Mucosa of gallbladder (tissue), 1 donor: ENCODE data around the gene TENM4. TPM values are rescaled to one million over a fixed set of nuclear protein-coding genes. Genes with fewer than 3 reads are reported as not detected.
A peak's percentile ranks its signal among the peaks of the same experiment; 100 is the strongest.
"Not testable (repeated sequence)": the region's sequence is repeated elsewhere in the genome, so short reads cannot be mapped to it uniquely, and the experiment has no call there.

ENCODE experiments used
- DNase-seq: peaks from one replicate; pipeline ENCODE4 v3.0.0-alpha.2; 2020; ENCODE audit warnings: low spot score
- total RNA-seq: library from RNA; stranded (reverse); gene quantifications from one replicate; pipeline ENCODE4 v1.2.1, GENCODE V29; 2021
- donor health status: DM: no; HTN: no; CAD: no.

The TENM4 gene
- total RNA-seq, 1 donor from 2014 or later = 8.4 TPM

DNA sequence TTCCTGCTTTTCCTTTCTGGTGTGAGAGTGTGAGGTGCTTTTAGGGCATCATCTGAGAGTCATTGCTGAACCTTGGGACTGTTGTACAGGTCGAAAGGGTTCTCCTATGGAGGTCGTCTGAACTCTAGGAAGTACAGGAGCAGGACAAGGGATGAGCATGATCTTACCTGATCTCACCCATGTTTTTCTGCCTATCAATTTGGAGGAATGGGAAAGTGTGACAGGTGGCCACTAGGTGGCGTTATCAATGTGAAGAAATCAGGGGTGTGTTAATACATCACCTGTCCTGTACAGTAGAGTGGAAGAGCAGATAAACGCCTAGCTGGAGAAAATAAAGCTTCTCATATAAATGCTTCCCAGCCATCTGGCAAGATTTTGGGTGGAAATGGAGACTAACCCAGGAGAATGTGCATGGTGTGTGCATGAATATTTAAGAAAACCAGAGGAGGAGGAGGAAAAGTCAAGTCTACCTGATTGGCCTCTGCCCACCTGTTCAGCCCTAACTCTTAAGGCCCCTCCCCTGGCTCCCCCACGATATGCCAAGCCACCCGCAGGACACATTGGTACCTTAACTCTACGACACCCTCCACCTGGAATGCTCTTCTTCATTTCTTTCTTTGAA, 794.2 kb downstream of the TENM4 start:
- DNase-seq = peak; percentile 56

DNA sequence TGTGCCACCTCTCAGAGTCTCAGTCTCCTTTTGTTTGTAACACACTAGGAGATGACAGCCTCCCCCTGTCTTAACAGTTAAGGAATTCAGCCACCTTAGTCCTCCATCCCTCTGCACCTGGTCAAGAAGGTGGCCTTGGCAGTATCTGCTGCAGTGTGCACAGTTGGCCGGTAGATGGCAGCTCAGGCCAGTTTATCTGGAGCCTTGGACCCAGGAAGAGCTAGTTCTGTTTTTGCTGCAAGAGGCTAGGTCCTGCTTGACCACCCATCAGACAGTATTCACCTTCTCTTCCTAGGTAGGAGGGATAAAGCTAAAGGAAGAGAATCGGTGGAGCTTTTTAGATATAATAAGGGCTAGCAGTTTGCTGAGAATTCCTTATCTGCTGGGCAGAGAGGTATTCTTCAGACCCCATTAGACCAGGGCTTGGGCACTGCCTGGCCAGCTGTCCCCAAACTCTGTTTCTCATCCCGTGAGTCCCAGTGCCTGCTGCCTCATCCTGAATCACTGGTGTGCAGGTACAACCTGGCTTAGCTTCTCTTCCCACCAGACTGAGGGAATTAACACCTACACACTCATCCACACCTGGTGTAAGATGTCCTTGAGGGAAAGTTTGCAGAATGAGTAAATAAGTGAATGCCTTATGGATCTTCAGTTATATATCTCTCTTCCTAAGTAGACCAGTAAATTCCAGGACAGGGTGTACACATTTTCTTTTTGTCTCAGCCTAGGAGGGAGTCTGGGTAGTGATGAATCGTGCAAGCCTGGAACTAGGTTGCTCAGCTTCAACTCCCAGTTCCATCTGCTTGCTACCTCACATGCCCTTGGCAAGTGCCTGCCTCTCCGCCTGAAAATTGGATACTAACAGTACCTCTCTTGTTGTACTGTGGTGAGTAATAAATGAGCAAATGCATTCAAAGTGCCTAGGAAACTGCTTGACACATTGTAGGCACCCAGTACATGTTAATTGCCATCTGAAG, 795.3 kb downstream of the TENM4 start:
- DNase-seq = peak; percentile 73

DNA sequence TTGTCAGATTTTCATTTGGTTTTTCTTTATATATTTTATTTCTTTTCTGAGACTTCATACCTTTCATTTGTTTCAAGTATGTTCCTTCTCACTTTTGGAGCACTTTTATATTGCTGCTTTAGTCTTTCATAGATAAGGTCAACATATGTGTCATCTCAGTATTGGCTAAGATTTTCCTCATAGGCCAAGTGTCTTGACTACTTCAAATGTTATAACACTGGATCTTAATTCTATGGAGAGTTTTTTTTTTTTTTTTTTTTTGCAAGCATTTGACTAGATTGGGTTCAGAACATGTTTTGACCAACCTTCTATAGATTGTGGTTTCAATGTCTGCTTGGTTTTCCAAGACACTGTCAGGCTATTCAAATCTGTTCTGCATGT, 797.2 kb downstream of the TENM4 start:
- no peak for DNase-seq

DNA sequence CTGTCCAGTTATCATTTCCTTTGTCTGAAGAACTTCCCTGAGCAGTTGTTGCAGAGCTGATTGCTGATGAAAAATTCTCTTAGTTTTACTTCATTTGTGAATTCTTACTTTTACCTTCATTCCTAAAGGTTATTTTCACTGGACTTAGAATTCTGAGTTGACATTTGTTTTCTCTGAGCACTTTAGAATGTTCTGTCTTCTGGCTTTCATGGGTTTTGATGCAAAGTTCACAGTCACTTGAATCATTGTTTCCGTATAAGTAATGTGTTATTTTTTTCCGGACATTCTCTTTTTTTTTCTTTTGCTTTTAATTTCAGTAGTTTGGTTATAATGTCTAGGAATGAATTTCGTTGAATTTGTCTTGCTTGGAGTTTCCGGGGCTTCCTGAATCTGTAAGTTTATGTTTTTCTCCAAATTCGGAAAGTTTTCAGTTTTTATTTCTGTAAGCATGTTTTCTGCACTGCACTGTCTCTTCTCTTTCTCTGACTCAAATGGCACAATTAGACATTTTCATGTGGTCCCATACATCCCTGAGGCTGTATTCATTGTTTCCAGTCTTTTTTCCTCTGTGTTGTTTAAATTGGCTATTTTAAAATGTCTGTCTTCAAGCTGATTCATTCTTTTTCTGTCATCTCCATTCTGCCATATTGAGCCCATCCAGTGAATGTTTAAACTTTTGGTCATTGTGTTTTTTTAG, 797.7 kb downstream of the TENM4 start:
- no peak for DNase-seq

DNA sequence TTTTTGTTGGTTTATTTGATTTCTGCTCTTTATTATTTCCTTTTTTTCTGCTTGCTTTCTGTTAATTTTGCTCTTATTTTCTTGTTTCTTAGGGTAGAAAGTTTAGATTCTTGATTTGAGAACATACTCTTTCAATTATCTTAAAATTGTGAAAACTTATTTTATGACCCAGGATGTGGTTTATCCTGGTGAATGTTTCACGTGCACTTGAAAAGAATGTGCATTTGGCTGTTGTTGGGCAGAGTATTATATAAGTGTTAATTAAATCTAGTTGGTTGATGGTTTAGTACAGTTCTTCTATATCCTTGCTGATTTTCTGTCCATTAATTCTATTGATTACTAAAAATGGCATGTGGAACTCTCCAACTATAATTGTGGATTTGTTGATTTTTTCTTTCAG, 799.3 kb downstream of the TENM4 start:
- no peak for DNase-seq

DNA sequence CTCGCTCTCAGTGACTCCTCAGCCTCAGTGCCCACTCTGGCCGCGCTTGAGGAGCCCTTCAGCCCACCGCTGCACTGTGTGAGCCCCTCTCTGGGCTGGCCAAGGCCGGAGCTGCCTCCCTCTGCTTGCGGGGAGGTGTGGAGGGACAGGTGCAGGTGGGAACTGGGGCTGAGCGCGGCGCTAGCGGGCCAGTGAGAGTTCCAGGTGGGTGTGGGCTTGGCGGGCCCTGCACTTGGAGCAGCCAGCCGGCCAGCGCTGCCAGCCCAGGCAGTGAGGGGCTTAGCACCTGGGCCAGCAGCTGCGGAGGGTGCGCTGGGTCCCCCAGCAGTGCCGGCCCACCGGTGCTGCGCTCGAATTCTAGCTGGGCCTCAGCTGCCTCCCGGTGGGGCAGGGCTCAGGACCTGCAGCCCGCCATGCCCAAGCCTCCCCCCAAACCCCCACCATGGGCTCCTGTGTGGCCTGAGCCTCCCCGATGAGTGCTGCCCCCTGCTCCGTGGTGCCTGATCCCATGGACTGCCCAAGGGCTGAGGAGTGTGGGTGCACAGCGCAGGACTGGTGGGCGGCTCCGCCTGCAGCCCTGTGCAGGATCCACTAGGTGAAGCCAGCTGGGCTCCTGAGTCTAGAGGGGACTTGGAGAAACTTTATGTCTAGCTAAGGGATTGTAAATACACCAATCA, 802.0 kb downstream of the TENM4 start:
- no peak for DNase-seq

DNA sequence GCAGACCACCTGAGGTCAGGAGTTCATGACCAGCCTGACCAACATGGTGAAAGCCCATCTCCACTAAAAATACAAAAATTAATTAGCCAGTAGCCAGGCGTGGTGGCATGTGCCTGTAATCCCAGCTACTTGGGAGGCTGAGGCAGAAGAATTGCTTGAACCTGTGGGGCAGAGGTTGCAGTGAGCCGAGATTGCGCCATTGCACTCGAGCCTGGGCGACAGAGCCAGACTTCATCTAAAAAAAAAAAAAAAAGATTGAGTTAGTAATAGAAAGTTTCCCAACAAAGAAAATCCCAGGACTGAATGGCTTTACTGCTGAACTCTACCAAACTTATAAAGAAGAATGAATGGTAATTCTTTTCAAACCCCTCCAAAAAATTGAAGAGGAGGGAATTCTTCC, 803.3 kb downstream of the TENM4 start:
- not testable (repeated sequence) for DNase-seq

DNA sequence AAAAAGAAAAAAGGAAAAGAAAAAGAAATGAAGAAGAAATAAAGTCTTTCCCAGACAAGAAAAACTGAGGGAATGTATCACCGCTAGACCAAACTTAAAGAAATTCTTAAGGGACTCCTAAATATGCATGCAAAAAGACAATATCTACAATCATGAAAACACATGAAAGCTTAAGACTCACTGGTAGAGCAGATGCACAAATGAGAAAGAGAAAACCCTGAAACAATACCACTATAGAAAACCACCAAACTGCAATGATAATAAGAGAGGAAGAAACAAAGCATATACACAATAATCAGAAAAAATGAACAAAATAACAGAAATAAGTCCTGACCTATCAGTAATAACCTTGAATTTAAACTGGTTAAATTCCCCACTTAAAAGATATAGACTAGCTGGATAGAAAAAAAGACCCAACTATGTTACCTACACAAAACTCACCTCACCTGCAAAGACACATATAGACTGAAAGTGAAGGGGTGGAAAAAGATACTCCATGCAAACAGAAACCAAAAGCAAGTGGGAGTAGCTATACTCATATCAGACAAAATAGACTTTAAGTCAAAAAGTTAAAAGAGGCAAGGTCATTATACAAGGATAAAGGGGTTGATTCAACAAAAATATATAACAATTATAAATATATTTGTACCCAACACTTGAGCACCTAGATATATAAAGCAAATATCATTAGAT, 804.9 kb downstream of the TENM4 start:
- DNase-seq = no peak

DNA sequence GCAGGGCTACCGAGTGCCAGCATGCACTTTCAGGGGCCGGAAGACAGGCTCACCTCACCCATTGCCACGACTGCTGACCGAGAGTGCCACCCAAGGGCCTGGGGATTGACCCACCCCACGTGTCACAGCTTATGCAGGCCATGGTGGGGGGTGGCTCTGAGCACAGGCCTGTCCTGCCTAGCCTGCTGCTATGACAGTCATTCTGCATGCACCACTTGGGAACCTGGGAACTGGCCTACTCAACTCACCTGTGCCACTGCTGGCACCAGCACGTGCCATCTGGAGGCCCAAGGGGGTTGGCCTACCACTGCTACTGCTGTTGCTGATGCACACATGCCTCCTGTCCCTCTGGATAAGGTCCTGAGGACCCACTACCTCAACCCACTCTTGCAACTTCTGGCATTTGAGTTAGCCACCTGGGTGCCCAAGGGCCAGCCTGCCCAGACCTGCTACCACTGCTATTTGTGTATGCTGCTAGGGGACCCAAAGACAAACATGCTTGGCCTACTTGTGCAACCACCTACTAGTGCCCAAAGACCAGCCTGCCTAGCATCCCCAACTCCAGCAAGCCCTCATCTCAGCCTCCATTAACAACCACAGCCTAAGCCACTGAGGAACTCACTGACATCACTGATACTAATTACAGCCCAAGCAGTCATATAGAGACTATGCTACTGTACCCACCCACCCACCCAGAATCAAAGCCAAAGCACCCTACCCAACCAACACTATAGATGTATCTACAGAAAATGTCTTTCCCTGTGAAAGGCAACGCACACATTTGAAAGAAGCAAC, 807.1 kb downstream of the TENM4 start:
- no peak for DNase-seq

DNA sequence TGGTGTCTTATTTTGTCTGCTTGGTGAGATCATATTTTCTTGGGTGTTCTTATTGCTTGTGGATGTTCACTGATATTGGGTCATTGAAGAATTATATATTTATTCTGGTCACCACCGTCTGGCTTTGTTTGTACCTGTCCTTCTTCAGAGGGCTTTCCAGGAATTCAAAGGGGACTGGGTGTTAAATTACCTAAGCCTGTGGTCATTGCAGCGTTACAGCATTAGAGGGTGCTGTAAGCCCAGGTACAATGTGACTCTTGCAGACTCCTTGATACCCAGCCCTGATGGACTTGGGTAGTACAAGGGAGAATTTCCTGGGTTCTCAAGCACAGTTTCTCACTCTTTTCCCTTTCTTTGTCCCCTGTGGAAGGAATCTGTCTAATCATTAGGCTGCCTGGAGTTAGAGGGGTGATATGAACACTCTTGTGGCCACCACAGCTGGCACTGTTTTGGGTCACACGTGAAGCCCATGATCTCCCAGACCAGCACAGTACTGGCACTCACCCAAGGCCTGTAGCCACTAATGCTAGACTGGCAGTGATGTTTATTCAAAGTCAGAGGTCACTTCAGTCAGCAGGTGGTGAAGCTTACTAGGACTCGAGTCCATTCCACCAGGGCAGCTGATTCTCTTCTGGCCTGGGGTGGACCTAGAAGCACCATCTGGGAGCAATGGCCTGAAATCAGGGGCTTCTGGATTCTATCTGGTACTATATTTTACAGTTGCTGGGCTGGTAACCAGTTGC, 810.1 kb downstream of the TENM4 start:
- DNase-seq = no peak

DNA sequence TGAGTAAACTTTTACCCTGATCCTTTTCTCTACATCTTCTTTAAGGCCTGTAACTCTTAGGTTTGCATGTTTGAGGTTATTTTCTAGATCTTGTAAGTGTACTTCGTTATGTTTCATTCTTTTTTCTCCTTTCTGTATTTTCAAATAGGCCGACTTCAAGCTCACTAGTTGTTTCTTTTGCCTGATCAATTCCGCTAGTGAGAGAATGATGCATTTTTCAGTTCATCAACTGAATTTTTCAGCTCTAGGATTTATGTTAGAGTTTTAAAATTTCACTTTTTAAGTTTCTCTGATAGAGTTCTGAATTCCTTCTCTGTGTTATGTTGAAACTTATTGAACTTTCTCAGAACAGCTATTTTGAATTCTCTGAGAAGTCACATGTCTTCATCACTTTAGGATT, 810.7 kb downstream of the TENM4 start:
- DNase-seq = no peak

DNA sequence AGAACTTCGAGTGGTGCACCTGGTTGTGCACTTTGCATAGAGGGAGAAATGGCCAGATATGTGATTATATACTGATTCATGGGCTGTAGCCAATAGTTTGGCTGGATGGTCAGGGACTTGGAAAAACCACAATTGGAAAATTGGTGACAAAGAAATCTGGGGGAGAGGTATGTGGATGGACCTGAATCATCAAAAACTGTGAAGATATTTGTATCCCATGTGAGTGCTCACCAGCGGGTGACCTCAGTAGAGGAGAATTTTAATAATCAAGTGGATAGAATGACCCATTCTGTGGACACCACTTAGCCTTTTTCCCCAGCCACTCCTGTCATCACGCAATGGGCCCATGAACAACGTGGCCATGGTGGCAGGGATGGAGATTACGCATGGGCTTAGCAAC, 818.2 kb downstream of the TENM4 start:
- no peak for DNase-seq

DNA sequence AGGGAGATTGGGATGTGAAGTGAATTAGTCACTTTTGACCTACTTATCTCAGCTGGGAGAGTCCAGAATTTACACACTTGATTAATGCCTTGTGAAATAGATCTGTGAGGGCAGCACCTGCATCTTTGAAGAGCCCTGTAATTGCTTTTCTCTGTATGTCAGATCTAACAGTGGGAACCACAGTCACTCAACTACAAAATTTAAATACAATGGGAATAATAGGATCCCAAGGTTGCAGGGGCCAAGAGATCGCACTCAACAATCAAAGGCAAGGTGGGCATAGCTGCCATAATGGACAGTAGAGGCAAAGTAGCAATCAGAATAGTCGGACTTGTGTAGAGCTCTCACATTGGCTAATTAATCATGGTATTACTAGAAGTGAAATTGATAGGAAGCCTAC, 820.7 kb downstream of the TENM4 start:
- no peak for DNase-seq

DNA sequence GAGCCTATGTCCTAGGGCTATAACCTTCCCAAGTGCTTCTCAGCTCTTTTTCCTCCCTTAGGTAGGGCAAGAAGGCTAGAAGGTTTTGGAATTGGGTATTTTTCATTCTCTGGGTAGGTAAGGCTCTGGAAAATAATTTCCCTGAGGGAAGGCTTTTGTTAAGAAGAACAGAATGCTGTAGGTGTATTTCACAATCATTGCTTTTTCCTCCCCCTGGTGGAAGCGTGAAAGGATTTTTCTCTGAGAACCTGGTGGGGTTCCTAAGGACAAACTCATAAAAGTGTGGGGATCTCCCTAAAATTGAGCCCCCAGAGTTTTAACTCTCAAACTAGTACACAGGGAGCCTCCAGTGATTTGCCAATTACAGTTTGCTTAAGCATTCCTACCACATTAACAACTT, 825.1 kb downstream of the TENM4 start:
- DNase-seq = no peak

DNA sequence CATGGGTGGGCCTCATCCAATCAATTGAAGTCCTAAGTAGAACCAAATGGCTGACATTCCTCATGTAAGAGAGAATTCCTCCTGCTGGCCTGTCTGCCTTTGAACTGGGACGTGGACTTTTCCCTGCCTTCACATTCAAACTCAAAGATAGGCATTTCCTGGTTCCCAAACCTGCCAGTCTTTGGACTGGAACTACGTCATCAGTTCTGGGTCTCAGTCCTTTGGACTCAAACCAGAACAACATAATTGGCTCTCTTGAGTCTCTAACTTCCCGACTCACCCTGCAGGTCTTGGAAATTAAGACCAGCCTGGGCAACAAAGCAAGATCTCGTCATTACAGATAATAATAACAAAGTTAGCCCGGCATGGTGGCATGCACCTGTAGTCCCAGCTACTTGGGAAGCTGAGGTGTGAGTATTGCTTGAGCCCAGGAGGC, 827.4 kb downstream of the TENM4 start:
- DNase-seq = no peak

DNA sequence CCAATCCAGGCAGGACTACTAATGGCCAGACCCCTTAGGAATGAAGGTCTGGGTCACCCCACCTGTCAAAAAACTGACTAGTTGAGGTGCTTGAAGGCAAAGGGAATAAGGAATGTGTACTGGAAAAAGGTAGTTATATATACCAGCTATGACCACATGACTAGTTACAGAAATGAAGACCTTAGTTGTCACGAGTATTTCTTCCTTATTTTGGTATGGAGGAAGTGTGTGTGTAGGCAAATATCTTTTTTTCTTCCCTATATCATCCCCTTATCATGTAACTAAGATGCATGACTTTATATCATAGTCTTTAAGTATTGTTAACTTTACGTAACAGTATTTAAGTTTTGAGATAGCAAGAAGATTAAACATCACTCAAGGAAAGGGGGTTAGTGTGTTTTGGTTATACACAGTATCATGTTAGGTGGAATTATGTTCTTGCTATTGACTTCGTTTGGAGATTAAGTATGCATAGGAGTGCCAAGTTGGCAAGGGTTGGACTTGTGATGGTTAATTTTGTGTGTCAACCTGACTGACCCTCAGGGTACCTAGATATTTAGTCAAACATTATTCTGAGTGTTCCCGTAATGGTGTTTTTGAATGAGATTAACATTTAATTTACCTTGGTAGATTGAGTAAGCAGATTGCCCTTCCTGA, 828.0 kb downstream of the TENM4 start:
- no peak for DNase-seq

DNA sequence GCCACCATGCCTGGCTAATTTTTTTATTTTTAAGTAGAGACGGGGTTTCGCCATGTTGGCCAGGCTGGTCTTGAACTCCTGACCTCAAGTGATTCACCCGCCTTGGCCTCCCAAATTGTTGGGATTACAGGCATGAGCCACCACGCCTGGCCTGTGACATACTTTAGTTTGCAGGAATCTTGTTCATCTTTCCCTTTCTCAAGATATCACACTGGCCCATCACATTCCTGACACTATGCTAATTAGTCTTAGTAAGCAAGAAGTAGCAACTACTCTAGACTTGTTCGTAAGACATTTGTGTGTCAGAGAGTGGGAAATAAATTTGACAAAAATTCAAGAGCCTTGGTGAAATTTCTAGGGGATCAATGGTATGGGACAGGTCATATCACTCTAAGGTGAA, 831.5 kb downstream of the TENM4 start:
- not testable (repeated sequence) for DNase-seq

DNA sequence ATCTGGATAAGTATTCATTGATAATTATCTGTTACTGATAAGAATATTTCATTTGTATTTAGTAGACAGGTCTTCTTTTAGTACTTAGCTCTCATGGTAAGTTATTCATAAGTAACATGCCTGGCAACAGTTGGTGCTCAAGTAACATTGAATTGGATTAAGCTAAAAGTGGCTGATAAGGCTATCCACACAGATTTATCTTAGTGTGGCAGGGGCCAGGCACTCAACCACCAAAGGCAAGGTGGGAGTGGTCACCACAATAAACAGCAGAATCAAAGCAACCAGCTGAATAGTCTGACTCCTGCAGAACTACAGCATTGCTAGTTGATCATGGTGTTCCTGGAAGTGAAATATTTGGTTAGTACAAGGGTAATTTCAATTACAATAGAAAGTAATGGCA, 833.1 kb downstream of the TENM4 start:
- no peak for DNase-seq

DNA sequence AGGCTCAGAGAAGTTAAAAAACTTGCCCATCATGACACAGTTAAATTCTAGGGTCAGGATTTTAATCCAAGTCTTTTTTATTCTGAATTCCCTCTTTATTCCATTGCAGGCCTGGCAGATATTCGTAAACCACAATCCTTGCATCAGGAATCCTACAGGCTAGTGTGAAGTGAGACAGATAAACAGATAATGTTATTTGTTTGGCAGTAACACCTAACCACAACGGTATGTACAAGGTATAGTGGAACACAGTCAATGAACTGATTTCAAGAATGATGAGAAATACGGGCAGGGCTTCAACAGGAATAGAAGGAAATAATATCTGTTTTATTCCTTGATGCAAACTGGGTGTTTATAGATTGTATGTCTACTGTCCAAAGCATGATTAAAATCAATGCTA, 834.2 kb downstream of the TENM4 start:
- no peak for DNase-seq
